KMS-11 (cell line): Measurements from ENCODE around the gene HVCN1.
"Not testable (repeated sequence)": the region's sequence is repeated elsewhere in the genome, so short reads cannot be mapped to it uniquely, and the experiment has no call there.

Experiments
- H2AFZ ChIP-seq: fragments of 200-600 bp; sonication (generic); 2 replicates; pipeline ENCODE4 v1.6.1; 2016; ENCODE audit warnings: antibody characterized with exemption, mixed run types, low read depth
- H3K27ac ChIP-seq: fragments of 200-600 bp; sonication (generic); 2 replicates; pipeline ENCODE4 v1.6.1; 2016; ENCODE audit warnings: mild to moderate bottlenecking, mixed run types
- H3K27me3 ChIP-seq: fragments of 200-600 bp; sonication (generic); 2 replicates; pipeline ENCODE4 v1.6.1; 2017; ENCODE audit warnings: mild to moderate bottlenecking, low read depth, mixed run types, moderate library complexity; ENCODE audit not compliant: insufficient read depth
- H3K36me3 ChIP-seq: fragments of 200-600 bp; sonication (generic); 2 replicates; pipeline ENCODE4 v1.6.1; 2017; ENCODE audit warnings: mild to moderate bottlenecking, mixed run types; ENCODE audit not compliant: insufficient read depth
- H3K4me1 ChIP-seq: fragments of 200-600 bp; sonication (generic); 2 replicates; pipeline ENCODE4 v1.6.1; 2016; ENCODE audit warnings: mild to moderate bottlenecking, low read depth, mixed run types; ENCODE audit not compliant: poor library complexity, severe bottlenecking
- H3K4me2 ChIP-seq: fragments of 200-600 bp; sonication (generic); 2 replicates; pipeline ENCODE4 v1.7.0; 2016; ENCODE audit warnings: mild to moderate bottlenecking, mixed run types
- H3K4me3 ChIP-seq: fragments of 200-600 bp; sonication (generic); IDR thresholded peaks from 2 replicates; pipeline ENCODE4 v1.6.1; 2017; ENCODE audit warnings: low read depth, low read length, mixed read lengths; ENCODE audit not compliant: insufficient read depth
- H3K79me2 ChIP-seq: fragments of 200-600 bp; sonication (generic); 2 replicates; pipeline ENCODE4 v1.6.1; 2016; ENCODE audit warnings: low read depth, mixed run types; ENCODE audit not compliant: insufficient read depth
- H3K9ac ChIP-seq: fragments of 200-600 bp; sonication (generic); 2 replicates; pipeline ENCODE4 v1.6.1; 2016; ENCODE audit warnings: mild to moderate bottlenecking, mixed run types
- H4K20me1 ChIP-seq: fragments of 200-600 bp; sonication (generic); 2 replicates; pipeline ENCODE4 v1.6.1; 2016; ENCODE audit warnings: mild to moderate bottlenecking, mixed run types; ENCODE audit not compliant: insufficient read depth
- TF ChIP-seq, protein P1 (sequence below): fragments of 200-600 bp; sonication (generic); conservative IDR thresholded peaks from 2 replicates; pipeline ENCODE4 v1.6.1; 2017; ENCODE audit warnings: low read depth, mild to moderate bottlenecking, antibody characterized with exemption, low read length, moderate library complexity, mixed read lengths

The HVCN1 gene

DNA sequence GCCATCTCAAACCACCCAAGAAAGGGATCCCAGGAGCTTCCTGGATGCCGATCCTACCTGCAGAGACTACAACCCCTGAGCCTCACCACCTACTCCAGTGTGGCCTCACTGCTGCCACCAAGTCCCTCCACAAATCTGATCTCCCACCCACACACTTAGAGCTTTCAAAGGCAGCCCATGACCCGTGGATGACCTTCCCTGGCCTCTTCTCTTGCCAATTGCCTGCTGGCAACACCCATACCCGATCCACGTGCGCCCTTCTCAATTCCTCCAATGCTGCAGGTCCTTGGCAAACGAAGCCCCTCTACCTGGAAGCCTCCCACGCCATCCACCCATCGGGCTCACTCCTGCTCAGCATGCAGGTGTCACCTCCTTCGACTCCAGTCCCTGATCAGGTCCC lies 30.7 kb downstream of the HVCN1 start:
- Histone ChIP-seq H3K36me3 (no peaks in the 10 kb centered on the region), H3K27ac (no peak overlapping the region), H3K9ac (no peak overlapping the region), H3K4me2 (no peak overlapping the region), H3K27me3 (no peaks in the 10 kb centered on the region), H2AFZ (no peak overlapping the region), H3K4me3 (no peak overlapping the region), H3K4me1 (no peaks in the 10 kb centered on the region), H4K20me1 (no peaks in the 10 kb centered on the region), H3K79me2 (no peaks in the 10 kb centered on the region)
- TF ChIP-seq, protein P1, sequence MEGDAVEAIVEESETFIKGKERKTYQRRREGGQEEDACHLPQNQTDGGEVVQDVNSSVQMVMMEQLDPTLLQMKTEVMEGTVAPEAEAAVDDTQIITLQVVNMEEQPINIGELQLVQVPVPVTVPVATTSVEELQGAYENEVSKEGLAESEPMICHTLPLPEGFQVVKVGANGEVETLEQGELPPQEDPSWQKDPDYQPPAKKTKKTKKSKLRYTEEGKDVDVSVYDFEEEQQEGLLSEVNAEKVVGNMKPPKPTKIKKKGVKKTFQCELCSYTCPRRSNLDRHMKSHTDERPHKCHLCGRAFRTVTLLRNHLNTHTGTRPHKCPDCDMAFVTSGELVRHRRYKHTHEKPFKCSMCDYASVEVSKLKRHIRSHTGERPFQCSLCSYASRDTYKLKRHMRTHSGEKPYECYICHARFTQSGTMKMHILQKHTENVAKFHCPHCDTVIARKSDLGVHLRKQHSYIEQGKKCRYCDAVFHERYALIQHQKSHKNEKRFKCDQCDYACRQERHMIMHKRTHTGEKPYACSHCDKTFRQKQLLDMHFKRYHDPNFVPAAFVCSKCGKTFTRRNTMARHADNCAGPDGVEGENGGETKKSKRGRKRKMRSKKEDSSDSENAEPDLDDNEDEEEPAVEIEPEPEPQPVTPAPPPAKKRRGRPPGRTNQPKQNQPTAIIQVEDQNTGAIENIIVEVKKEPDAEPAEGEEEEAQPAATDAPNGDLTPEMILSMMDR, result no peak

DNA sequence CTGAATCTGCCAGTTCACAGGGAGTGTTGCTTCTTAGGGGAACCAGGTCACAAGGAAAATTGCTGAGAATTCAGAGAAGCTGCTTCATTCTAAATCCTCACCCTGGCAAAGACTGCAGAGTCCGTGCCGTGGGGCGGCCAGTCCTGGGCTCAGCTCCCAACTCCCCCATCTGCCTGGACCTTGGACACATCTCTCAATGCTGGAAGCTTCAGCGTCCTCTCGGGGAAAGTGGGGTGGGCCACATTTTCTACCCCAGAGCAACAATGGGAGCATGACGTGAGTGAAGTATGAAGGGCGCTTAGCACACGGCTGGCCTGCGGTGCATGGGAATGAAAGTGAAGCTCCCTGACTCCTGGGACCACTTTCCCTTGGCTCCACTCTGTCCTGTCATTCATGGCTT lies 31.2 kb downstream of the HVCN1 start:
- TF ChIP-seq, protein P1, result no peak
- Histone ChIP-seq H3K4me1 (no peaks in the 10 kb centered on the region), H3K79me2 (no peaks in the 10 kb centered on the region), H3K36me3 (no peaks in the 10 kb centered on the region), H3K4me2 (no peak overlapping the region), H3K27me3 (no peaks in the 10 kb centered on the region), H3K27ac (no peak overlapping the region), H2AFZ (no peak overlapping the region), H3K4me3 (no peak overlapping the region), H4K20me1 (no peaks in the 10 kb centered on the region), H3K9ac (no peak overlapping the region)

GRCh38 chr12:110656071-110656655 lies 32.8 kb downstream of the HVCN1 start:
- Histone ChIP-seq H3K36me3 (no peaks in the 10 kb centered on the region), H3K4me1 (no peaks in the 10 kb centered on the region)

GRCh38 chr12:110654238-110654637 lies 34.7 kb downstream of the HVCN1 start:
- H4K20me1 ChIP-seq, H3K4me3 ChIP-seq, H3K79me2 ChIP-seq, H3K4me2 ChIP-seq, H3K27me3 ChIP-seq, H3K36me3 ChIP-seq, H3K9ac ChIP-seq, H3K27ac ChIP-seq, H3K4me1 ChIP-seq, H2AFZ ChIP-seq: not testable (repeated sequence)

More at GRCh38 chr12:110656071-110656655, 32.8 kb downstream of the HVCN1 start:
- Histone ChIP-seq H3K79me2 (no peaks in the 10 kb centered on the region), H3K4me3 (no peak overlapping the region), H4K20me1 (no peaks in the 10 kb centered on the region), H3K9ac (no peak overlapping the region), H2AFZ (no peak overlapping the region), H3K27me3 (no peaks in the 10 kb centered on the region), H3K27ac (no peak overlapping the region), H3K4me2 (no peak overlapping the region)
- TF ChIP-seq, protein P1, result no peak

DNA sequence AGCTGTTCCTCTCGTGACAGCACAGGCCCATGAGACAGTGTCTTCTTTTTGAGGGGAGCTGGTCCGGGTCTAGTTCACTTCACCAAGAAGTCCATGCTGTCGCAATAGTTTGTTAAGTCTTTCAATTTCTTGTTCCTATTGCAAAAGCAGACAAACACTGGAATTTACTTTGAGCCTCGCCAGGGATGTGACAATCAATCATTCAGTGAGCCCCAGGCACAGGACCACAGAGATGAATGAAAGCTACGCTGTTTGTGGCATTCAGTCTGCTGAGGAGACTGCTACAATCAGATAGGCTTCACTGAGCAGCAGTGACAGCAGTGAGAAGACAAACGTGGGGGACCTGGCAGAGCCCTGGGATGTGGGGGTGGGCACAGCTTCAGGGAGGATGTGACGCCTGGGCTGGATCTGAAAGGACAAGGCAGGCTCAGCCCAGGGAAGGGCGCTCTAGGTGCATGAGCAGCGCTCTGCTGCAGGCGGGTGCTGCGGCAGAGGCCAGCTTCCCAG lies 39.5 kb downstream of the HVCN1 start:
- Histone ChIP-seq H3K4me3 (no peak overlapping the region), H2AFZ (no peak overlapping the region), H3K9ac (no peak overlapping the region), H3K27me3 (no peaks in the 10 kb centered on the region), H3K36me3 (no peaks in the 10 kb centered on the region), H3K4me1 (peaks cover 22% of the 10 kb centered on the region), H3K79me2 (no peaks in the 10 kb centered on the region), H3K4me2 (no peak overlapping the region), H4K20me1 (no peaks in the 10 kb centered on the region), H3K27ac (no peak overlapping the region)
- TF ChIP-seq, protein P1, result no peak
